ENCODE measurements around the gene KIN.
"Not testable (repeated sequence)": the region's sequence is repeated elsewhere in the genome, so short reads cannot be mapped to it uniquely, and the experiment has no call there.

KIN gene

GRCh38 chr10:7748637-7749036, 39.2 kb downstream of the KIN start:
- not testable (repeated sequence) for H3K27ac ChIP-seq (ENCODE audit: low read depth, low read length); H3K4me3 ChIP-seq (ENCODE audit: low read depth in 1 of 2, low read length in 2 of 2)

DNA sequence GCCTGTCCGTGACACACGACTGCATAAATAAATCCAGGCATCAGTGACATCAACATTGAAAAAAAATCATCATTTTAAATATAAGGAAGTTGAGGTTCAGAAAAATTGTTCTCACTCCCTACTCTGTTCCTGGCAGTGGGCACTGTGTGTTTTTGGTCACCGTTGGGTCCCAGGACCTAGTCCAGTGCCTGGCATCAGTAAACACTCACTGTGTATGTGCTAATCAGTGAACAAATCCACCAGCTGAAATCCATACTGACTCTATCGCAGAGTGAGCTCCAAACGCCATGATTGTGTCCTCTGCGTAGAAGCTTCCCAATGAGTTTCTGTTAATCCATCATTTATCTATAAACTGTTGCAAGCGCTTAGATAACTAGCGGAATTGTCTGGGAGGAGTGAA, 43.5 kb downstream of the KIN start:
- Histone ChIP-seq H3K4me3 (ENCODE audit: low read depth in 1 of 2, low read length in 2 of 2) (no peak overlapping the region), H3K27me3 (ENCODE audit: control insufficient read depth in 1 of 2, insufficient read depth in 2 of 2, low read length in 2 of 2) (no peaks in the 10 kb centered on the region), H3K4me1 (ENCODE audit: control insufficient read depth in 1 of 2, insufficient read depth in 2 of 2, low read length in 2 of 2) (no peaks in the 10 kb centered on the region), H3K36me3 (ENCODE audit: control insufficient read depth in 1 of 2, insufficient read depth in 2 of 2, low read length in 2 of 2) (no peaks in the 10 kb centered on the region), H3K27ac (ENCODE audit: low read depth, low read length) (no peak overlapping the region), H3K9me3 (ENCODE audit: control insufficient read depth in 1 of 2, low read length in 2 of 2) (no peaks in the 10 kb centered on the region), H3K9ac (ENCODE audit: low read depth in 1 of 2, low read length in 2 of 2) (no peak overlapping the region)

More at GRCh38 chr10:7748637-7749036, 39.2 kb downstream of the KIN start:
- not testable (repeated sequence) for H3K9ac ChIP-seq (ENCODE audit: low read depth in 1 of 2, low read length in 2 of 2); H3K27me3 ChIP-seq (ENCODE audit: control insufficient read depth in 1 of 2, insufficient read depth in 2 of 2, low read length in 2 of 2); H3K9me3 ChIP-seq (ENCODE audit: control insufficient read depth in 1 of 2, low read length in 2 of 2); H3K4me1 ChIP-seq (ENCODE audit: control insufficient read depth in 1 of 2, insufficient read depth in 2 of 2, low read length in 2 of 2)
- H3K36me3 ChIP-seq (ENCODE audit: control insufficient read depth in 1 of 2, insufficient read depth in 2 of 2, low read length in 2 of 2), result peaks cover 2 to 22% of the 10 kb centered on the region in 2 donors

DNA sequence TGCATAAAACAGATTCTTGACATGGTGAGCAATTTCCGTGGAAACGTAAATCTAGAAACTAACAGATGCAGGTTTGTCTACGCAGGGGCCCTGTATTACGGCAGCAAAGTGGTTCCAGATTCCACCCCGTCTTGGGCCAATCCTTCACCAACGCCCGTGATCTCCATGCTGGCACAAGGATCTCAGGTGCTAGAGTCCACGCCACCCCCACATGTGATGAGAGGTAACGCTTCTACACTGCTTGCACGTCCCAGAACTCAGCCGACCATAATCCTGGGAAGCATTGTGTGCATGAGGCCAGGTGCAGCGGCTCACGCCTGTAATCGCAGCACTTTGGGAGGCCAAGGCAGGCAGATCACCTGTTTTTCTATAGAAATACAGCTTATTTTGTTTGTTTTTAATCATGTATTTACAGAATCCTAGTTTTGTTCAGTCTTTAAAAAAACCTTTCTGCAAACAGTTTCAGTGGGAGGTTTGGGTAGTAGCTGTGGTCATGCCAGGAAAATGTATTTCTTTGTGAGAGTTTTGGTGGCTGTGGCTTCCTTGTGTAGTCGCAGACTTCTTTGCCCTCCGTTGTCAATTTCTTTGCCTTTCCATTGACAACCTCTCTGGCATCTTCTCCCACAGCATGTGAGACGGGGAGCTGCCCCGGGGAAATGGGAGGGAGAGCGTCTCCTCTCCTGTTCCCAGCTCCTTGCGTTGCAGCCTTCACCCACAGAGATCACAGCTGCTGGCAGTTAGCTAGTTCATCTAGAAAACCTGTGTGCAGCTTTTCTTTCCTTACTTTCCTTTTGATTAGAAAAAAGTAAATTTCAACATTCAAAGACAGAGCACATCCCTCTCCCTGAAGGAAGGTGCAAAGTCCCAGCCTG, 49.0 kb downstream of the KIN start:
- Histone ChIP-seq H3K4me1 (ENCODE audit: control insufficient read depth in 1 of 2, insufficient read depth in 2 of 2, low read length in 2 of 2) (no peaks in the 10 kb centered on the region), H3K9me3 (ENCODE audit: control insufficient read depth in 1 of 2, low read length in 2 of 2) (no peaks in the 10 kb centered on the region), H3K4me3 (ENCODE audit: low read depth in 1 of 2, low read length in 2 of 2) (no peak overlapping the region), H3K27ac (ENCODE audit: low read depth, low read length) (no peak overlapping the region), H3K36me3 (ENCODE audit: control insufficient read depth in 1 of 2, insufficient read depth in 2 of 2, low read length in 2 of 2) (no peaks in the 10 kb centered on the region), H3K27me3 (ENCODE audit: control insufficient read depth in 1 of 2, insufficient read depth in 2 of 2, low read length in 2 of 2) (no peaks in the 10 kb centered on the region), H3K9ac (ENCODE audit: low read depth in 1 of 2, low read length in 2 of 2) (no peak overlapping the region)

DNA sequence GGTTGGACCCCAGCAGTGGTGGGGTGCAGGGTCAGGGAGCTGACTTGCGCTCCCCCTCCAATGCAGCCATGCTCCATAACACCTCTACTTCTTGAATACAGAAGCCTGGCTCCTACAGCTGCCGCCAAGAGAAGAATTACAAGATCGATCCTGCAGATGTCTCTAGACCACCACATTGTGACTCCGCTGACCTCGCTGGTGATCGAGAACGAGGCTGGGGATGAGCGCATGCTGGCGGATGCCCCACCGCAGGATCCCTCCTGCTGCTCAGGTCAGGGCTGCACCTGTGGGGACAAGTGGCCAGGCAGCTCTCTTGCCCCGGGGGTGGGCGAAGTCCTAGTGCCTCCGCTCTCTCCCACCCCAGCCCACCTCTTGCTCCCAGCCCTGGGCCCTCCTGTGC, 53.0 kb downstream of the KIN start:
- no peaks in the 10 kb centered on the region for H3K27me3 ChIP-seq (ENCODE audit: control insufficient read depth in 1 of 2, insufficient read depth in 2 of 2, low read length in 2 of 2)
- no peaks in the 10 kb centered on the region for H3K9me3 ChIP-seq (ENCODE audit: control insufficient read depth in 1 of 2, low read length in 2 of 2)
- H3K4me3 ChIP-seq (ENCODE audit: low read depth in 1 of 2, low read length in 2 of 2), result no peak overlapping the region
- no peak overlapping the region for H3K9ac ChIP-seq (ENCODE audit: low read depth in 1 of 2, low read length in 2 of 2)
- H3K4me1 ChIP-seq (ENCODE audit: control insufficient read depth in 1 of 2, insufficient read depth in 2 of 2, low read length in 2 of 2), result no peaks in the 10 kb centered on the region
- no peaks in the 10 kb centered on the region for H3K36me3 ChIP-seq (ENCODE audit: control insufficient read depth in 1 of 2, insufficient read depth in 2 of 2, low read length in 2 of 2)
- H3K27ac ChIP-seq (ENCODE audit: low read depth, low read length), result no peak overlapping the region

DNA sequence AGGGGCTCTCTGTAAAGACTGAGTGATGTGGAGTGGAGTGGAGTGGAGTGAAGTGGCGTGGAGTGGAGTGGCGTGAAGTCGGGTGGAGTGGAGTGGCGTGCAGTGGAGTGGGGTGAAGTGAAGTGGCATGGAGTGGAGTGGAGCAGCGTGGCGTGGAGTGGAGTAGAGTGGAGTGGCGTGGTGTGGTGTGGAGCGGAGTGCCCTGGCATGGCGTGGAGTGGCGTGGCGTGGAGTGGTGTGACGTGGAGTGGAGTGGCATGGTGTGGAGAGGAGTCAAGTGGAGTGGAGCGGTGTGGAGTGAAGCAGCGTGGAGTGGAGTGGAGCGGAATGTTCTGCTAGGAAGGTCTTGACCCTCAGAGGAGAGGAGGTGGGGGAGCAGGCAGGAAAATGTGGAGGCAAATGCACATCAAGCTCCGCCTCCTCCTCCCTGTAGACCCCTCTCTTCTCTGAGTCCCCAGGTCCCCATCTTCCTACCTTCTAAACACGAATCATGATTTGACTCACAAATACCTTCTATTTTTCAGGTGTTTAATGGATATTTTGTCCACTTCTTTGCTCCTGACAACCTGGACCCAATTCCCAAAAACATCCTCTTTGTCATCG, 64.8 kb downstream of the KIN start:
- Histone ChIP-seq H3K36me3 (ENCODE audit: control insufficient read depth in 1 of 2, insufficient read depth in 2 of 2, low read length in 2 of 2) (no peaks in the 10 kb centered on the region), H3K4me3 (ENCODE audit: low read depth in 1 of 2, low read length in 2 of 2) (no peak overlapping the region), H3K9me3 (ENCODE audit: control insufficient read depth in 1 of 2, low read length in 2 of 2) (no peaks in the 10 kb centered on the region), H3K4me1 (ENCODE audit: control insufficient read depth in 1 of 2, insufficient read depth in 2 of 2, low read length in 2 of 2) (no peaks in the 10 kb centered on the region), H3K27me3 (ENCODE audit: control insufficient read depth in 1 of 2, insufficient read depth in 2 of 2, low read length in 2 of 2) (no peaks in the 10 kb centered on the region), H3K27ac (ENCODE audit: low read depth, low read length) (no peak overlapping the region), H3K9ac (ENCODE audit: low read depth in 1 of 2, low read length in 2 of 2) (no peak overlapping the region)

- no peaks in the 10 kb centered on the region for H3K27me3 ChIP-seq (ENCODE audit: control insufficient read depth in 1 of 2, insufficient read depth in 2 of 2, low read length in 2 of 2)
Measured at GRCh38 chr10:7720478-7720877, 67.3 kb downstream of the KIN start.

GRCh38 chr10:7718685-7719084, 69.1 kb downstream of the KIN start:
- Histone ChIP-seq H3K4me3 (ENCODE audit: low read depth in 1 of 2, low read length in 2 of 2) (no peak overlapping the region), H3K27ac (ENCODE audit: low read depth, low read length) (no peak overlapping the region), H3K9me3 (ENCODE audit: control insufficient read depth in 1 of 2, low read length in 2 of 2) (no peaks in the 10 kb centered on the region), H3K9ac (ENCODE audit: low read depth in 1 of 2, low read length in 2 of 2) (no peak overlapping the region), H3K27me3 (ENCODE audit: control insufficient read depth in 1 of 2, insufficient read depth in 2 of 2, low read length in 2 of 2) (no peaks in the 10 kb centered on the region), H3K36me3 (ENCODE audit: control insufficient read depth in 1 of 2, insufficient read depth in 2 of 2, low read length in 2 of 2) (no peaks in the 10 kb centered on the region), H3K4me1 (ENCODE audit: control insufficient read depth in 1 of 2, insufficient read depth in 2 of 2, low read length in 2 of 2) (no peaks in the 10 kb centered on the region)

More at GRCh38 chr10:7720478-7720877, 67.3 kb downstream of the KIN start:
- H3K36me3 ChIP-seq (ENCODE audit: control insufficient read depth in 1 of 2, insufficient read depth in 2 of 2, low read length in 2 of 2), result no peaks in the 10 kb centered on the region
- H3K4me3 ChIP-seq (ENCODE audit: low read depth in 1 of 2, low read length in 2 of 2), result no peak overlapping the region
- H3K9me3 ChIP-seq (ENCODE audit: control insufficient read depth in 1 of 2, low read length in 2 of 2), result no peaks in the 10 kb centered on the region
- H3K4me1 ChIP-seq (ENCODE audit: control insufficient read depth in 1 of 2, insufficient read depth in 2 of 2, low read length in 2 of 2), result no peaks in the 10 kb centered on the region
- H3K9ac ChIP-seq (ENCODE audit: low read depth in 1 of 2, low read length in 2 of 2), result no peak overlapping the region
- no peak overlapping the region for H3K27ac ChIP-seq (ENCODE audit: low read depth, low read length)

- no peak overlapping the region for H3K27ac ChIP-seq (ENCODE audit: low read depth, low read length)
- H3K27me3 ChIP-seq (ENCODE audit: control insufficient read depth in 1 of 2, insufficient read depth in 2 of 2, low read length in 2 of 2), result no peaks in the 10 kb centered on the region
- H3K4me1 ChIP-seq (ENCODE audit: control insufficient read depth in 1 of 2, insufficient read depth in 2 of 2, low read length in 2 of 2), result no peaks in the 10 kb centered on the region
- H3K9ac ChIP-seq (ENCODE audit: low read depth in 1 of 2, low read length in 2 of 2), result no peak overlapping the region
- no peak overlapping the region for H3K4me3 ChIP-seq (ENCODE audit: low read depth in 1 of 2, low read length in 2 of 2)
- H3K9me3 ChIP-seq (ENCODE audit: control insufficient read depth in 1 of 2, low read length in 2 of 2), result no peaks in the 10 kb centered on the region
- H3K36me3 ChIP-seq (ENCODE audit: control insufficient read depth in 1 of 2, insufficient read depth in 2 of 2, low read length in 2 of 2), result no peaks in the 10 kb centered on the region
Measured at GRCh38 chr10:7717767-7718166, 70.0 kb downstream of the KIN start.

DNA sequence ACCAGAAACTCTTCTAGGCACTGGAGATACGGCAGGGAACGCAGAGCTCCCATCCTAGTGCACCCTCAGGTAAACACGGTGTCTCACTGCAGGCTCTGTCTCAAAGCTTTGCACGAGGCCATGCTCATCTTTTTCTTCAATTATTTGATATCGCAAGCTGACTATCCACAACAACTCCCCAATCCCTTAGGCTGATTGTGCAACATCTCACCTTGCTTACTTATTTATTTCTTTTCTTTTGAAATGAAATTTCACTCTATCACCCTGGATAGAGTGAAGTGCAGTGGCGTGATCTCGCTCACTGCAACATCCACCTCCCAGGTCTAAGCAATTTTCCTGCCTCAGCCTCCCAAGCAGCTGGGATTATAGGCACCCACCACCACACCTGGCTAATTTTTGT, 72.3 kb downstream of the KIN start:
- H3K36me3 ChIP-seq (ENCODE audit: control insufficient read depth in 1 of 2, insufficient read depth in 2 of 2, low read length in 2 of 2), result no peaks in the 10 kb centered on the region
- no peak overlapping the region for H3K9ac ChIP-seq (ENCODE audit: low read depth in 1 of 2, low read length in 2 of 2)
- no peak overlapping the region for H3K27ac ChIP-seq (ENCODE audit: low read depth, low read length)
- no peaks in the 10 kb centered on the region for H3K27me3 ChIP-seq (ENCODE audit: control insufficient read depth in 1 of 2, insufficient read depth in 2 of 2, low read length in 2 of 2)
- H3K4me1 ChIP-seq (ENCODE audit: control insufficient read depth in 1 of 2, insufficient read depth in 2 of 2, low read length in 2 of 2), result no peaks in the 10 kb centered on the region
- H3K4me3 ChIP-seq (ENCODE audit: low read depth in 1 of 2, low read length in 2 of 2), result no peak overlapping the region
- no peaks in the 10 kb centered on the region for H3K9me3 ChIP-seq (ENCODE audit: control insufficient read depth in 1 of 2, low read length in 2 of 2)

DNA sequence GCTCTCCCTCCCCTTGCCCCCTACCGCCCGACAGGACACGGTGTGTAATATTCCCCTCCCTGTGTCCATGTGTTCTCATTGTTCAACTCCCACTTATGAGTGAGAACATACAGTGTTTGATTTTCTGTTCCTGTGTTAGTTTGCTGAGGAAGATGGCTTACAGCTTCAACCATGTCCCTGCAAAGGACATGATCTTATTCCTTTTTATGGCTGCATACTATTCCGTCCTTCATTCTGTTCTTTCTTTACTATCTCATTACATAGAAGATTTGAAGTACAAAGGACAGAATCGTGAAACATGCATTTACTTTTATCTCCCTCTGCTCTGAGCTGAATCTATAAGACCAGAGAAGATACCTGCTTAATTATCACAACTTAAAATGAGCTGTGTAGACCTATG, 76.7 kb downstream of the KIN start:
- H3K27me3 ChIP-seq (ENCODE audit: control insufficient read depth in 1 of 2, insufficient read depth in 2 of 2, low read length in 2 of 2); H3K4me3 ChIP-seq (ENCODE audit: low read depth in 1 of 2, low read length in 2 of 2); H3K36me3 ChIP-seq (ENCODE audit: control insufficient read depth in 1 of 2, insufficient read depth in 2 of 2, low read length in 2 of 2); H3K9ac ChIP-seq (ENCODE audit: low read depth in 1 of 2, low read length in 2 of 2); H3K4me1 ChIP-seq (ENCODE audit: control insufficient read depth in 1 of 2, insufficient read depth in 2 of 2, low read length in 2 of 2); H3K27ac ChIP-seq (ENCODE audit: low read depth, low read length); H3K9me3 ChIP-seq (ENCODE audit: control insufficient read depth in 1 of 2, low read length in 2 of 2): not testable (repeated sequence)
